ENCODE data around the gene DHDDS. TPM values are rescaled to one million over a fixed set of nuclear protein-coding genes. Genes with fewer than 3 reads are reported as not detected.
"Not testable (repeated sequence)": the region's sequence is repeated elsewhere in the genome, so short reads cannot be mapped to it uniquely, and the experiment has no call there.

DHDDS gene
- total RNA-seq, 1 donor from 2014 or later = 60.9 TPM

GRCh38 chr1:26493938-26494337, 61.8 kb downstream of the DHDDS start:
- H3K27ac Mint-ChIP-seq = no peak overlapping the region
- DNase-seq (ENCODE audit: low spot score) = no peak
- no peaks in the 10 kb centered on the region for H3K9me3 Mint-ChIP-seq
- intact Hi-C loops (cut with micrococcal nuclease) = no loop called here
- peaks cover 2% of the 10 kb centered on the region for H3K36me3 Mint-ChIP-seq (ENCODE audit: low read depth)
- peaks cover 2% of the 10 kb centered on the region for H3K4me1 Mint-ChIP-seq (ENCODE audit: low read depth)
- H3K27me3 Mint-ChIP-seq (ENCODE audit: insufficient read depth) = peaks cover 3% of the 10 kb centered on the region
- no peak overlapping the region for H3K4me3 Mint-ChIP-seq

- H3K4me3 Mint-ChIP-seq = no peak overlapping the region
- H3K9me3 Mint-ChIP-seq = no peaks in the 10 kb centered on the region
- peaks cover 2% of the 10 kb centered on the region for H3K36me3 Mint-ChIP-seq (ENCODE audit: low read depth)
- DNase-seq (ENCODE audit: low spot score) = no peak
- no peaks in the 10 kb centered on the region for H3K27me3 Mint-ChIP-seq (ENCODE audit: insufficient read depth)
- H3K27ac Mint-ChIP-seq = no peak overlapping the region
- intact Hi-C loops (cut with micrococcal nuclease) = no loop called here
- H3K4me1 Mint-ChIP-seq (ENCODE audit: low read depth) = peaks cover 9% of the 10 kb centered on the region
These were observed 64.7 kb downstream of the DHDDS start for GRCh38 chr1:26496861-26497260.

GRCh38 chr1:26498894-26499293, 66.8 kb downstream of the DHDDS start:
- Mint-ChIP-seq H3K36me3 (ENCODE audit: low read depth) (peaks cover 3% of the 10 kb centered on the region), H3K9me3 (no peaks in the 10 kb centered on the region), H3K27me3 (ENCODE audit: insufficient read depth) (no peaks in the 10 kb centered on the region), H3K4me1 (ENCODE audit: low read depth) (peaks cover 18% of the 10 kb centered on the region), H3K27ac (peak overlapping the region; percentile 18), H3K4me3 (peak overlapping the region; percentile 42)
- no peak for DNase-seq (ENCODE audit: low spot score)
- intact Hi-C loops (cut with micrococcal nuclease) = no loop called here

GRCh38 chr1:26500488-26501175, 68.5 kb downstream of the DHDDS start:
- H3K9me3 Mint-ChIP-seq = no peaks in the 10 kb centered on the region
- peak; percentile 84 for DNase-seq (ENCODE audit: low spot score)
- H3K4me1 Mint-ChIP-seq (ENCODE audit: low read depth) = peaks cover 18% of the 10 kb centered on the region
- H3K27ac Mint-ChIP-seq = peak overlapping the region; percentile 91
- peaks cover 3% of the 10 kb centered on the region for H3K36me3 Mint-ChIP-seq (ENCODE audit: low read depth)
- intact Hi-C loops (cut with micrococcal nuclease) = loop anchor here (1.0 to 2.0 kb wide), 12 partner anchors 27 to 421 kb away; partner anchors contain the start of genes DHDDS, NUDC and RPS6KA1
- peak overlapping the region; percentile 90 for H3K4me3 Mint-ChIP-seq
- no peaks in the 10 kb centered on the region for H3K27me3 Mint-ChIP-seq (ENCODE audit: insufficient read depth)

GRCh38 chr1:26510711-26511110, 78.6 kb downstream of the DHDDS start:
- H3K27ac Mint-ChIP-seq; H3K36me3 Mint-ChIP-seq (ENCODE audit: low read depth); intact Hi-C loops (cut with micrococcal nuclease); DNase-seq (ENCODE audit: low spot score); H3K27me3 Mint-ChIP-seq (ENCODE audit: insufficient read depth); H3K9me3 Mint-ChIP-seq; H3K4me3 Mint-ChIP-seq; H3K4me1 Mint-ChIP-seq (ENCODE audit: low read depth): not testable (repeated sequence)

GRCh38 chr1:26515836-26516235, 83.7 kb downstream of the DHDDS start:
- DNase-seq (ENCODE audit: low spot score); H3K4me3 Mint-ChIP-seq; intact Hi-C loops (cut with micrococcal nuclease); H3K36me3 Mint-ChIP-seq (ENCODE audit: low read depth); H3K4me1 Mint-ChIP-seq (ENCODE audit: low read depth); H3K9me3 Mint-ChIP-seq; H3K27ac Mint-ChIP-seq; H3K27me3 Mint-ChIP-seq (ENCODE audit: insufficient read depth): not testable (repeated sequence)

GRCh38 chr1:26516987-26517765, 85.1 kb downstream of the DHDDS start:
- Mint-ChIP-seq H3K4me1 (ENCODE audit: low read depth) (no peaks in the 10 kb centered on the region), H3K9me3 (no peaks in the 10 kb centered on the region), H3K27me3 (ENCODE audit: insufficient read depth) (peaks cover 13% of the 10 kb centered on the region), H3K4me3 (no peak overlapping the region), H3K27ac (no peak overlapping the region), H3K36me3 (ENCODE audit: low read depth) (no peaks in the 10 kb centered on the region)
- intact Hi-C loops (cut with micrococcal nuclease) = no loop called here
- DNase-seq (ENCODE audit: low spot score) = no peak

- Mint-ChIP-seq H3K27ac (no peak overlapping the region), H3K9me3 (no peaks in the 10 kb centered on the region), H3K4me3 (no peak overlapping the region), H3K27me3 (ENCODE audit: insufficient read depth) (peaks cover 13% of the 10 kb centered on the region), H3K36me3 (ENCODE audit: low read depth) (no peaks in the 10 kb centered on the region), H3K4me1 (ENCODE audit: low read depth) (no peaks in the 10 kb centered on the region)
- no peak for DNase-seq (ENCODE audit: low spot score)
- intact Hi-C loops (cut with micrococcal nuclease) = no loop called here
These were observed 85.6 kb downstream of the DHDDS start for GRCh38 chr1:26517766-26518049.

GRCh38 chr1:26518355-26518754, 86.2 kb downstream of the DHDDS start:
- peaks cover 13% of the 10 kb centered on the region for H3K27me3 Mint-ChIP-seq (ENCODE audit: insufficient read depth)
- no peaks in the 10 kb centered on the region for H3K9me3 Mint-ChIP-seq
- no peak overlapping the region for H3K4me3 Mint-ChIP-seq
- DNase-seq (ENCODE audit: low spot score) = no peak
- no peaks in the 10 kb centered on the region for H3K36me3 Mint-ChIP-seq (ENCODE audit: low read depth)
- no peak overlapping the region for H3K27ac Mint-ChIP-seq
- no peaks in the 10 kb centered on the region for H3K4me1 Mint-ChIP-seq (ENCODE audit: low read depth)
- intact Hi-C loops (cut with micrococcal nuclease) = no loop called here

- no peak overlapping the region for H3K4me3 Mint-ChIP-seq
- peaks cover 6% of the 10 kb centered on the region for H3K4me1 Mint-ChIP-seq (ENCODE audit: low read depth)
These were observed 88.2 kb downstream of the DHDDS start for GRCh38 chr1:26520339-26520738.

More at GRCh38 chr1:26520339-26520738, 88.2 kb downstream of the DHDDS start:
- no peaks in the 10 kb centered on the region for H3K9me3 Mint-ChIP-seq
- no peak overlapping the region for H3K27ac Mint-ChIP-seq
- DNase-seq (ENCODE audit: low spot score) = no peak
- intact Hi-C loops (cut with micrococcal nuclease) = no loop called here
- peaks cover 23% of the 10 kb centered on the region for H3K27me3 Mint-ChIP-seq (ENCODE audit: insufficient read depth)
- no peaks in the 10 kb centered on the region for H3K36me3 Mint-ChIP-seq (ENCODE audit: low read depth)

Other genes starting within 250 kb of the DHDDS start
- gene CATSPER4, start 241.7 kb upstream of the DHDDS start, total RNA-seq = not detected in 2 replicates
- gene CEP85, start 198.1 kb upstream of the DHDDS start, total RNA-seq = 37.0 and 37.1 TPM in 2 replicates
- gene SH3BGRL3, start 152.2 kb upstream of the DHDDS start, total RNA-seq = 551 and 575 TPM in 2 replicates
- 14.8 and 22.1 TPM in 2 replicates for gene UBXN11, start 125.7 kb upstream of the DHDDS start, total RNA-seq
- gene CD52, start 114.4 kb upstream of the DHDDS start, total RNA-seq = 394 and 411 TPM in 2 replicates
- gene CRYBG2, start 78.2 kb upstream of the DHDDS start, total RNA-seq = 0.83 and 1.9 TPM in 2 replicates
- not detected in 2 replicates for gene ZNF683, start 59.6 kb upstream of the DHDDS start, total RNA-seq
- gene LIN28A, start 21.5 kb upstream of the DHDDS start, total RNA-seq = not detected in 2 replicates
- 492 and 496 TPM in 2 replicates for gene HMGN2, start 40.1 kb downstream of the DHDDS start, total RNA-seq
- 324 and 331 TPM in 2 replicates for gene RPS6KA1, start 97.4 kb downstream of the DHDDS start, total RNA-seq

Measured in activated T-helper 1 cell treated with anti-CD3 and anti-CD28 coated beads, Interleukin-12 subunit alpha, Interleukin-12 subunit beta, Interleukin-2, Interleukin-4 antibody, amounts not matched to agents 30 ng/mL and 10 ng/mL and 1 ng/mL, durations not matched to agents 14 hours and 24 hours and 36 hours (primary cell).